GM15510 (cell line): ENCODE data around the gene FLVCR2.

Experiments
- POLR2A ChIP-seq: IDR thresholded peaks from 3 replicates; pipeline ENCODE4 v1.6.1; 2011; ENCODE audit warnings: borderline replicate concordance; ENCODE audit not compliant: insufficient read length; ENCODE audit errors: extremely low read depth

FLVCR2 gene

GRCh38 chr14:75577090-75577489 is 1.3 kb upstream of the FLVCR2 start:
- TF ChIP-seq POLR2A: no peak

DNA sequence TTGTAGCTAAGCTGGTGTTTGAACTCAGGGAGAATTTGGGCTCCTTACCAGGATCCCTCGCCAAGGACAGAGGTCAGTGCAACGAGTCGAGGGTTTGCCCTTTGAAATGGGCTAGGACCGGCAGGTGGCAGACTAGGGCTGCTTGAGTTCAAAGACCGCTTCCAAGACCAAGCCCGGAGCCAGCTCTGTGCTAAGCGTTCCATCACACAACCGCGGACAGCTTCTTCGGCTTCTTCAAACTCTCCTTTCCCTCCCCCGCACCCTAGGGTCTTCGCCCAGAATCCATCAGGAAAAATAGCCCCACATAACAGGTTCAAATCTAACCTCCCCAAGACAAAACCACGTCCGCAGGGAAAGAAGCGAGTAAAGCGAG is 705 bp upstream of the FLVCR2 start:
- no peak for TF ChIP-seq POLR2A

GRCh38 chr14:75578786-75579337 is 442 bp downstream of the FLVCR2 start:
- TF ChIP-seq POLR2A: no peak

DNA sequence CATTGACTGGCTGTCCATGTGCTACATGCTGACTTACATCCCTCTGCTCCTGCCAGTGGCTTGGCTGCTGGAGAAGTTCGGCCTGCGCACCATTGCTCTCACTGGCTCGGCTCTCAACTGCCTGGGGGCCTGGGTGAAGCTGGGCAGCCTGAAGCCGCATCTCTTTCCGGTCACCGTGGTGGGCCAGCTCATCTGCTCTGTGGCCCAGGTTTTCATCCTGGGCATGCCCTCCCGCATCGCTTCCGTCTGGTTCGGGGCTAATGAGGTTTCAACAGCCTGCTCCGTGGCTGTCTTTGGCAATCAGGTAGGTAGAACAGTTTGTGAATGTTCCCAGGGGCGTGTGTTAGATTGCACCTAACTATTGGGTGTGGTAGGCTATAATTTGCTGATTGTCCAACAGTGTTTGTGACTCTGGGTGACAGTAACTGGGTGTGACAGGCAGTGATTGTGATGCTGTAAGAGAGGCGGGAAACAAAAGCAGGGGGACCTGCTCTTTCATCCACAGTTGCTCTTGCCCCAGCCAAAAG is 981 bp downstream of the FLVCR2 start:
- no peak for TF ChIP-seq POLR2A

DNA sequence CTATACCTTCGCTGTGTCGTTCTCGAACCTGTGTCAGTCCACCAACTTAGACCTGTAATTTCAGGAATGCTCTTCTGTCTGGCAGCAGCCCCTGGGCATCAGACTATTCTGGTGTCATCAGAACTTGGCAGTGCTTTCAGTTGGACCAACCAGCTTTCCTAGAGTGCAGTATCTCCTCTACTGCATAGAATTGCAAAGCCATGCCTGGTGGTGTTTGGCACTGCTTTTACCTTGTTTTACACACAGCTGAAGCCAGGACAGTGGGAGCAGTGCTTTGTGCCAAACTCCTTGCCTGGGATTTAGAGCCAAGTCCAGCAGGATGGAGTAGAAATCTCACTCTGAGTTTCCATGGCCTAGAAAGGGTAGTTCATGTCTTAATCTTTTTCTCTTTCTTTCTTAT is 1.5 kb downstream of the FLVCR2 start:
- TF ChIP-seq POLR2A: no peak

GRCh38 chr14:75587388-75587787 is 9.0 kb downstream of the FLVCR2 start:
- TF ChIP-seq POLR2A: no peak

GRCh38 chr14:75589931-75590330 is 11.5 kb downstream of the FLVCR2 start:
- TF ChIP-seq POLR2A: no peak

DNA sequence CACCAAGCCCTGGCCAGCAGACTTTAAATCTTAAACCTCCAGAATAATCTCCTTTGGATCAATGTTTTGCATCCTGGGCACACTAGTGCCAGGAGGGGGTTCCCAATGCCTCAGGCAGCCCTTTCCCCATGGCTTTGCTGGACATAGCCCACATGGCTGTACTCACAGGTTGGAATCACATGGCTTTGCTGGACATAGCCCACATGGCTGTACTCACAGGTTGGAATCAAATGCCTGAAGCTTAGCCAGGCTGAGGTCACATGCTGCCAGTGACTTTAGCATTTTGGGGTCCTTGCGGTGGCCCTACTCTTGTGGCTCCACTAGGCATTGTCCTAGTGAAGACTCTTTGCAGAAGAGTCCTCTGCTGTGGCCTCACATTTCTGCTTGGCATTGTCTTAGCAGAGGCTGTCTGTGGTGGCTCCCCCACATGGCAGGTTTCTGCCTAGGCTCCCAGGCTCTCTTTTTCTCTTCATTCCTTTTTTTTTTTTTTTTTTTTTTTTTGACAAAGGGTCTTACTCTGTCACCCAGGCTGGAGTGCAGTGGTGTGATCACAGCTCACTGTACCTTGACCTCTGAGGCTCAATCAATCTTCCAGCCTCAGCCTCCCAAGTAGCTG is 13.0 kb downstream of the FLVCR2 start:
- no peak for TF ChIP-seq POLR2A

- no peak for TF ChIP-seq POLR2A
These were observed 13.7 kb downstream of the FLVCR2 start for GRCh38 chr14:75591987-75592575.

- no peak for TF ChIP-seq POLR2A
These were observed 16.8 kb downstream of the FLVCR2 start for GRCh38 chr14:75595226-75595625.

- no peak for TF ChIP-seq POLR2A
These were observed 18.7 kb downstream of the FLVCR2 start for GRCh38 chr14:75597149-75597548.

- TF ChIP-seq POLR2A: no peak
These were observed 24.1 kb downstream of the FLVCR2 start for GRCh38 chr14:75602503-75602902.

- no peak for TF ChIP-seq POLR2A
These were observed 26.8 kb downstream of the FLVCR2 start for GRCh38 chr14:75604979-75605851.

GRCh38 chr14:75605916-75606315 is 27.5 kb downstream of the FLVCR2 start:
- TF ChIP-seq POLR2A: no peak

DNA sequence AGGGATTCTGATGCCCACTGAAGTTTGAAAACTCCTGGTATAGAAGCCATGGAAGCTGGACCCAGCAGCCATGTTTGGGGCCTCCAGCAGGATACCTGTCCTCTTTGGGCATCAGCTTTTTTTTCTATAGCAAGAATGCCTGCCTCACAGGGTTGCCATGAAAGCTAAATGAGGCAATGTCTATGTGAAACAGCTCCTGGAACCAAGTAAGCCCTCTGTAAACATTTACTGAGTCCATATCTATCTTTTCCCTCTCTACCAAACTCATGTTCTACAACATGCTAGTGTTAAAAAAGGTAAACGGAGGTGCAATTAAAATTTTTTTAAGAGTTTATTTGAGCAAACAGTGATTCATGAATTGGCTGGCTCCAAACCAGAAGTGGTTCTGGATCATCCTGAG is 28.6 kb downstream of the FLVCR2 start:
- TF ChIP-seq POLR2A: no peak
